AG09309 (cell line): ENCODE measurements around the gene TREX2.

ENCODE experiments used
- DNase-seq: peaks from one replicate; pipeline ENCODE4 v3.0.0-alpha.2; 2010; ENCODE audit warnings: low read depth
- H3K4me3 ChIP-seq: 2 replicates; pipeline ENCODE4 v1.5.1; 2011; ENCODE audit warnings: mild to moderate bottlenecking, low read depth, low read length, moderate library complexity; ENCODE audit not compliant: control insufficient read depth
- CTCF ChIP-seq: IDR thresholded peaks from 2 replicates; pipeline ENCODE4 v1.5.1; 2011; ENCODE audit warnings: mild to moderate bottlenecking, low read depth, low read length, inconsistent platforms; ENCODE audit not compliant: insufficient read depth, control insufficient read depth; ENCODE audit errors: missing control alignments

TREX2 gene

GRCh38 chrX:153457136-153457825, 11.4 kb upstream of the TREX2 start:
- DNase-seq: no peak
- no peak overlapping the region for H3K4me3 ChIP-seq
- TF ChIP-seq CTCF: no peak

GRCh38 chrX:153456704-153457103, 10.8 kb upstream of the TREX2 start:
- TF ChIP-seq CTCF: no peak
- no peak overlapping the region for H3K4me3 ChIP-seq
- DNase-seq: no peak

GRCh38 chrX:153456161-153456560, 10.3 kb upstream of the TREX2 start:
- TF ChIP-seq CTCF: no peak
- no peak for DNase-seq
- no peak overlapping the region for H3K4me3 ChIP-seq

GRCh38 chrX:153455571-153455970, 9.7 kb upstream of the TREX2 start:
- TF ChIP-seq CTCF: no peak
- H3K4me3 ChIP-seq: no peak overlapping the region
- DNase-seq: no peak

- no peak for TF ChIP-seq CTCF
- no peak for DNase-seq
- no peak overlapping the region for H3K4me3 ChIP-seq
Measured at GRCh38 chrX:153454901-153455550, 9.2 kb upstream of the TREX2 start.

- no peak overlapping the region for H3K4me3 ChIP-seq
- no peak for TF ChIP-seq CTCF
- DNase-seq: no peak
Measured at GRCh38 chrX:153450949-153451277, 5.1 kb upstream of the TREX2 start.
